NT2/D1 (cell line): ENCODE results near the gene ANKRD36B.
"Not testable (repeated sequence)": the region's sequence is repeated elsewhere in the genome, so short reads cannot be mapped to it uniquely, and the experiment has no call there.

Experiments used
- DNase-seq: peaks from one replicate; pipeline ENCODE4 v3.0.0-alpha.2; 2011; ENCODE audit warnings: low read depth, low spot score
- H3K27me3 ChIP-seq: 2 replicates; pipeline ENCODE4 v1.6.0; 2011; ENCODE audit warnings: mild to moderate bottlenecking; ENCODE audit not compliant: insufficient read length, insufficient read depth
- H3K36me3 ChIP-seq: 2 replicates; pipeline ENCODE4 v1.6.1; 2011; ENCODE audit warnings: mild to moderate bottlenecking, low read length, mixed read lengths; ENCODE audit not compliant: insufficient read depth, insufficient read length
- H3K4me1 ChIP-seq: 2 replicates; pipeline ENCODE4 v1.5.1; 2011; ENCODE audit not compliant: insufficient read depth, insufficient read length
- H3K4me3 ChIP-seq: 2 replicates; pipeline ENCODE4 v1.5.1; 2011; ENCODE audit warnings: low read depth; ENCODE audit not compliant: insufficient read length
- H3K9ac ChIP-seq: 2 replicates; pipeline ENCODE4 v1.6.0; 2011; ENCODE audit warnings: low read depth; ENCODE audit not compliant: insufficient read length
- H3K9me3 ChIP-seq: 2 replicates; pipeline ENCODE4 v1.5.1; 2011; ENCODE audit warnings: mild to moderate bottlenecking, low read length; ENCODE audit not compliant: insufficient read depth
- SUZ12 ChIP-seq: IDR thresholded peaks from 2 replicates; pipeline ENCODE4 v1.6.1; 2011; ENCODE audit not compliant: insufficient read length, insufficient read depth; ENCODE audit errors: extremely low read depth
- YY1 ChIP-seq: IDR thresholded peaks from 2 replicates; pipeline ENCODE4 v1.6.1; 2011; ENCODE audit not compliant: insufficient read length, insufficient read depth
- ZNF274 ChIP-seq: IDR thresholded peaks from 2 replicates; pipeline ENCODE4 v1.6.1; 2011; ENCODE audit warnings: mild to moderate bottlenecking, low read depth, low read length

The ANKRD36B gene

DNA sequence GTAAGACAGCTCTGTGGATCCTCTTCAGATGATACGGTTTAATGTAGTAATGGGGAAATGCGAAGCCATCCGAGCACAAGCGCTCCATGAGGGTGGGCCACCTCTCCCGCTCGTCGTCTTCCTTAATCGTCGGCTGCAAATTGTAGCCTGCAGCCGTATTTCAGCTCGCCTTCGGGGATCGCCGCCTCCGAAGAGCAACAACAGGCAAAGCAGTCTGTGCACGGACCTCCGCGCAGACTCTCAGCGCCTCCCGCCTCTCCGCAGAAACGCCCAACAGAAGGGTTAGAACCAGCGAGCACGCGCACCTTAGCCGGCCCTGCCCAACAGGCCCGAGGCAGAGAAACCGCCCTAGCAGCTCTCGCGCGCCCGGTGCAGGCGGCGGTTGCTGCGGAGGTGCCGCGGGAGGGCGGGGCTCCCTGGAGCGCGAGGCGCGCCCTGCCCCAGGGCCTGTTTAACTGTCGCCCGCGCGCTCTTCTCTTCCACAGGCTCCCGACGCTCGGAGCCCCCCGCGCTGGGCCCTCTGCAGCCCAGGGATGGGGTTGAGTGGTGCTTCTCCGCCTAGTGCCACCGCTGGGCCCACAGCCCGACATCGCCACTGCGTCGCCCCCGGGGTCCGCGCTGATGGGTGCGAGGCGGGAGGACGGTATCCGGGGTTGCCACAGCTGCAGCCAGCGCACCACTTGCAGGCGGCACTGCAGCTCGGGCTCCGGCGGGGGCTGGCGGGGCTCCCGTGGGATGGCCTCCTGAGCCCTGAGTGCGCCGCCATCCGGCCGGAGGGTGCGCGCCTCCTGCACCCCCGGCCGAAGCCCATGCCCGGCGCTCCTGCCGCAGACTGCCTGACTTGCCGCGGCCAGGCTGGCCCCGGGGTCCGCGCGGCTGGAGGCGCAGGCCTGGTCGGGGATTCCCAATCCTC, at the start of gene ANKRD36B:
Gene ANKRD36B, minus strand, starts transcription at position 280 of the 913 bp plus-strand sequence. Its CDS starts 192 bp downstream, at position 88.
- H3K4me1 ChIP-seq, H3K27me3 ChIP-seq, H3K36me3 ChIP-seq, H3K9me3 ChIP-seq: not testable (repeated sequence)
- Histone ChIP-seq H3K4me3 (peak within 1 kb of the TSS; percentile 64), H3K9ac (peak within 1 kb of the TSS; percentile 85)
- peak; percentile 18 for DNase-seq

DNA sequence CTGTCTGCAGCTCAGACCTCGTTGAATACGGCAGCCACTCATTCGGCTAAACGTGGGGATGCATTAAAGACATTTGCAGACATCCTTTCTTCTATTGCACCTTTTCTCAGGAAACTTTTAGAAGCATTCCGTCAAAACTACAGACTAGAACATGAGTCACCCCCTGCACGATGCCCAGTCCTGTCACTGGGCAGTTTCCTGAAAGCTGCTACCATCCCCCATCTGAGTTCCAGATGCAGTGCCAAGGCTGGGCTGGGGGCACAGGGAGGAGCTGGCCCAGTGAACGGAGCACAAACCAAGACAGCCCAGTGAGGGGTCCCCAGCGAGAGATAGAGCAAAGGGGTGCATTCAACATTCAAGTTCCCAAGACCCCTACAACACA, 36.4 kb upstream of the ANKRD36B start:
- not testable (repeated sequence) for H3K4me1 ChIP-seq, DNase-seq, H3K27me3 ChIP-seq, H3K9ac ChIP-seq, H3K36me3 ChIP-seq, H3K4me3 ChIP-seq, H3K9me3 ChIP-seq

DNA sequence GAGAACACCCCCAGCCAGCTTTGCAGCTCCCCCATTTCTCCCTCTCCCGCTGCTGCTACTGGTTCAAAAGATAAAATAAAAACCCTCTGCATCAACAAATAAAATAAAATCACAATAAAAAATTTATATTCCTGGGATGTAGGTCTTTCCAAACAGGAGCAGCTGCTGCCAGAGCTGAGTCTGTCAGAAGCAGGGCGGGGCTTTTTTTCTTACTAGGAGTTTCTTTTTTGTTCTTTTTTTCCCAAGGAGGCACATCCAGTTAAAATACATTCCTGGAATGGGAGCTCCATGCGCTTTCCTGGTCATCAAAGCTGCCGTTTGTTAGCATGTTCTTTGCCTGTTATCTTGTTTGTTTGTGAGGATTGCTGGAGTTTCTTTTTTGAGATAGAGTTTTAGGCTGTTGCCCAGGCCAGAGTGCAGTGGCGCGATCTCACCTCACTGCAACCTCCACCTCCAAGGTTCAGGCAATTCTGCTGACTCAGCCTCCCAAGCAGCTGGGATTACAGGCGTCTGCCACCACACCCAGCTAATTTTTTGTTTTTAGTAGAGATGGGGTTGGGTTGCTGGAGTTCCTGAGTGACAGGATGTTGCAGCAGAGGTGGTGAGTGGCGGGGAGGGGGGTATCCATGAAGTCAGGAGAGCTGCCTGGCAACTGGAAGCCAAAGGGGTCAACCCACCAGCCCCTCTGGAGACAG, 35.8 kb upstream of the ANKRD36B start:
- not testable (repeated sequence) for H3K36me3 ChIP-seq, H3K9me3 ChIP-seq, H3K27me3 ChIP-seq, H3K9ac ChIP-seq, DNase-seq, H3K4me3 ChIP-seq, H3K4me1 ChIP-seq

DNA sequence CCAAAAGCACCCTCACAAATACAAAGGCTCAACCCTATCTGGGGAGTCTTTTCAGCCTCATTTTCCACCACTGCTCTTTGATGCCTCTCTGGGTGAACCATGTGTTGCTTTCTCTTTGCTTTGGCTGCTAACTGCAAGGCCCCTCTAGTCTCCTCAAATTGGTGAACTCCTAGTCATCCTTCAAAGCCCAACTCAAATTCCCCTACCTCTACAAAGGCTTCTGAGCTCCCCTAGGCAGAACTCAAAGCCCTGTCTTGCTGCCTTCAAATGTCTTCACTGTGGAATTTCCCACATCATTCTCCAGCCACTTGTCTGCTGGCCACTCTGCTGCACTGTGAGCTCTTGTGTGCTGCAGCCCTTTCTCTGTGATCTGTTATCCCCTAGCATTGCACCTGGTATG, 33.3 kb upstream of the ANKRD36B start:
- not testable (repeated sequence) for DNase-seq, H3K27me3 ChIP-seq, H3K9me3 ChIP-seq, H3K9ac ChIP-seq, H3K4me3 ChIP-seq, H3K36me3 ChIP-seq, H3K4me1 ChIP-seq

DNA sequence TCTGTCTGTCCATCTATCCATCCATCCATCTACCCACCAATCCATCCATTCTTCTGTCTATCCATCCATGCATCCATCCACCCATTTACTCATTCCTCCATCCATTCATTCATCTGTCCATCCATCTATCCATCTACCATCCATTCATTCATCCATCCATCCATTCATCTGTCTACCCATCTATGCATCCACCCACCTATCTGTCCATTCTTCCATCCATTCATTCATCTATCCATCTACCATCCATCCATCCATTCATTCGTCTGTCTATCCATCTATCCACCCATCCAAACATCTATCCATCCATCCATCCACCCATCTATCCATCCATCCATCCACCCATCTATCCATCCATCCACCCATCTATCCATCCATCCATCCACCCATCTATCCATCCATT, 30.8 kb upstream of the ANKRD36B start:
- H3K9me3 ChIP-seq, H3K4me1 ChIP-seq, H3K9ac ChIP-seq, H3K36me3 ChIP-seq, H3K27me3 ChIP-seq, DNase-seq, H3K4me3 ChIP-seq: not testable (repeated sequence)

DNA sequence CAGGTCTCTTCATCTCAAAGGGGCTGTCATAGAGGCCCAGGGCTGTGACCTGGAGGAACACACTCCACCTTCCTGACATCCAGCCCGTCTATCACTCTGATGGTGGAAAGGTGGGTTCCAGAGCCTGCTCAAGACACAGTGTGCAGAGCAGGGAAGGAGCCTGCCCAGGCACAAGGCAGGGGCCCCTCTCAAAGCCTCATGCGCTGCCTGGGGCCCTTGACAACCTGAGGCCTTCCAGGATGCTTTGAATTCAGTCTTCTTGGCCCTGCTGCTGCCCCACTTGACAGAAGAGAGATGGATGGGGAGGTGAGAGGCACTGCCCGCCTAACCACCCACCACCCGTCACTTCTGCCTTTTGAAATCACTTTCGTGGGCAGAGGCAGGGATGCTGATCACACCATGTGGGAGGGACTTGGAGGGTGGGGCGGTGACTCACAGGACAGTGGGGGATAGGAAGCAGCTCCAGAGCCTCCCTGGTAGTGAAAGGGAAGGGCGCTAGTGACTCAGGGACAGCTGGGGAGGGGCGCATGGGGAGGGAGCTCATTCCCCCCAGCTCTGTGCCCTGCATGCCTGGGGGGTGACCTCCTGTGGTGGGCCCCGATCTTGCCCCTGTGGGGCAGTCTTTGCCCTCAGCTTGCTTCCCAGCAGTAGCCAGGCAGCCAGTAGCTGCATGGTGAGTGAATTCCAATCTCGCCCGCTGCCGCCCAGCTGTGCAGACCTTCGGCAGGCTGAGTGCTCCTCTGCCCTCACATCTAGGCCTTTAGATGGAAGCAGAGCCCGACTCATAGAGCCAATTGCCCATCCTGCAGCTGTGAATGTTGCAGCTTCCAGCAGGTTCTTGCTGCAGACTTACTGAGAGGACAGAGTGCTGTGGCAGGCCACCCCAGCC, 29.5 kb upstream of the ANKRD36B start:
- not testable (repeated sequence) for DNase-seq, H3K4me3 ChIP-seq

DNA sequence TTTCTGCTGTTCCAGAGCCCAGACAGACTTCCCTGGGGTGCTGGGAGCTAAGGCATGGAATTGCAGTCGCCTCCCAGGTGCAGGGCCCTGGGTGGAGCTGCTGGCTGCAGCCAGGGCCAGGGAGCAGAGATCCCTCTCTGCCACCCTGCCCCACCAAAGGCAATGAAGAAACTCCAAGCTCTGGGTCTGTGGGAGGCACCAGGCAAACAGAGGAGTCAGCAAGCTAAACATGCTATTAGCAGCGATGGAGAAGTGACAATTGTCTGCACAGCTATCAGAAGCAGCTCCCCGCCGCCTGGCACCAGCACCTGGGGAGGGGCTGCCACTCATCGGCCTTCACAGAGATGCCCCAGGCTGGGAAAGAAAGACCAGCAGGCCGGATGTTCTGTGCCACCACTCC, 28.2 kb upstream of the ANKRD36B start:
- no peaks in the 10 kb centered on the region for H3K4me1 ChIP-seq
- no peaks in the 10 kb centered on the region for H3K9me3 ChIP-seq
- TF ChIP-seq SUZ12, result no peak
- no peak for TF ChIP-seq YY1
- TF ChIP-seq ZNF274, result no peak

More for the DNA sequence above, 29.5 kb upstream of the ANKRD36B start:
- not testable (repeated sequence) for H3K27me3 ChIP-seq, H3K9me3 ChIP-seq, H3K9ac ChIP-seq, H3K4me1 ChIP-seq, H3K36me3 ChIP-seq

DNA sequence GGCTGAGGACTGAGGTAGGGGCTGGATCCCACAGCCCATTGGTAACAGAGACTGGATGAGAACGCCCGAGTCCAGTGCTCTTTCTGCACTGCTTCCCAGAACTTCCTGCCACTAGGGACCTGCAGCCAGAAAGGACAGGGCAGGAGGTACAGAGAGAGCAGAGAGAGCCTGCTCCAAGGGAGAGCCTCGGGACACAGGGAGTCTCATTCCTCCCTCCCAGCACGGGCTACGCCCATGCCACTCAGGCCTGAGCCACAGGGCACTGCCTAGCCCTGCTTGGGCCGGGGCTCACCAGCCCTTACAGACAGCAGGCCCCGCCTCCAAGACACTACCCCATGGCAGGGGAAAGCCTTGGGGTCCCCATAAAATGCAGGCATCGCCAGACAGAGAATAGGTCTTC, 26.1 kb upstream of the ANKRD36B start:
- not testable (repeated sequence) for H3K4me1 ChIP-seq, H3K9ac ChIP-seq, H3K36me3 ChIP-seq, H3K4me3 ChIP-seq, H3K27me3 ChIP-seq, DNase-seq, H3K9me3 ChIP-seq

More for the DNA sequence above, 28.2 kb upstream of the ANKRD36B start:
- no peaks in the 10 kb centered on the region for H3K36me3 ChIP-seq
- no peaks in the 10 kb centered on the region for H3K27me3 ChIP-seq
- no peak overlapping the region for H3K4me3 ChIP-seq
- DNase-seq, result no peak
- no peak overlapping the region for H3K9ac ChIP-seq

DNA sequence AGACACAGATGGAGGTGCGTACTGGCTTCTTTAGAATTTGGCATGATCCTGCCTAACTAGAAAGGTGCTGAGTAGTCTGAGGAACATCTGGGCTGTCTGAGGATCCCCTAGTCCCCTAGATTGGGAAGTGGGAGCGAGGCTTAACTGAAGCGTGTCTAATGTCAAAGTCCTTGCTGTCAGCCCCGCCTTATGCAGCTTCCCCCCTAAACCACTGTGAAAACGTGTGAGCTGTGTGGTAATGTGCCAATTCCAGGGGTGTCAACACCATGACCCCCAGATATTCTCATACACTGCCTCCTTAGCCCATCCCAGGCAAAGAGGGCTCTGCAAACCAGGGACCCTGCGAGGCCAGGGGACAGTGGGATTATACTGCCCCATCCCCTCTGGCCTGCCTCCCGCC, 22.2 kb upstream of the ANKRD36B start:
- not testable (repeated sequence) for H3K36me3 ChIP-seq, H3K4me3 ChIP-seq, H3K9me3 ChIP-seq, H3K4me1 ChIP-seq, H3K9ac ChIP-seq, H3K27me3 ChIP-seq, DNase-seq

DNA sequence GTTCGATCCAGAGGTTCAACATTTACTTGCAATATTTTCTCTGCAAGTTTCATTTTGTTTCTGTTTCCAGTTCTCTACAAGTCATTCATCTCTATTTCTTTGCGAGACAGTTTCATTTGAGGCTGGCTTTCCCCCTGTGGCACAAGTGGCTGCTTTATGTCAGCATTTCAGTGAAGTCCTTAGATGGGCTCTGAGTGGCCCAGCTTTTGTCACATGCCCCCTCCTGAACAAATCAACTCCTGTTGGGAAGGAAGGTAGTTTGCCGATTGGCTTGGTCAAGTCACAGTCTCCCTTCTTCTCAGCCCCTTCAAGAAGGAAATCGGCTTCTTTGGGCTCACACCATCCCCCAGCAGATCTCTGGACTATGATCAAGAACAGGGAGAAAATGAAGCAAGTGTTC, 19.1 kb upstream of the ANKRD36B start:
- not testable (repeated sequence) for H3K4me1 ChIP-seq, DNase-seq, H3K36me3 ChIP-seq, H3K9me3 ChIP-seq, H3K9ac ChIP-seq, H3K27me3 ChIP-seq, H3K4me3 ChIP-seq
